Activated T-cell treated with anti-CD3 and anti-CD28 coated beads, Interleukin-2, amount 50 U/mL, for 24 hours (primary cell): ENCODE measurements around the gene RAI1.

ENCODE experiments used
- DNase-seq: peaks from one replicate; pipeline ENCODE4 v3.0.0-alpha.2; 2020
- H3K27ac Mint-ChIP-seq: 2 replicates; pipeline ENCODE4 v1.8.0; 2020; ENCODE audit warnings: mild to moderate bottlenecking, mixed read lengths
- H3K27me3 Mint-ChIP-seq: 2 replicates; pipeline ENCODE4 v1.8.0; 2020; ENCODE audit warnings: mixed read lengths
- H3K36me3 Mint-ChIP-seq: 2 replicates; pipeline ENCODE4 v1.8.0; 2020; ENCODE audit warnings: low read depth, mixed read lengths
- H3K4me1 Mint-ChIP-seq: 2 replicates; pipeline ENCODE4 v1.8.0; 2020; ENCODE audit warnings: low read depth, mixed read lengths
- H3K4me3 Mint-ChIP-seq: 2 replicates; pipeline ENCODE4 v1.8.0; 2020; ENCODE audit warnings: mild to moderate bottlenecking, moderate library complexity, mixed read lengths
- H3K9me3 Mint-ChIP-seq: 2 replicates; pipeline ENCODE4 v1.8.0; 2020; ENCODE audit warnings: mixed read lengths

Gene RAI1

GRCh38 chr17:17779015-17779611 is 97.9 kb downstream of the RAI1 start:
- H3K27ac Mint-ChIP-seq = no peak overlapping the region
- H3K4me3 Mint-ChIP-seq = no peak overlapping the region
- no peak for DNase-seq
- H3K4me1 Mint-ChIP-seq = peaks cover 12% of the 10 kb centered on the region
- H3K36me3 Mint-ChIP-seq = no peaks in the 10 kb centered on the region
- H3K9me3 Mint-ChIP-seq = no peaks in the 10 kb centered on the region
- H3K27me3 Mint-ChIP-seq = peaks cover 3% of the 10 kb centered on the region

- H3K36me3 Mint-ChIP-seq = no peaks in the 10 kb centered on the region
- DNase-seq = no peak
- H3K9me3 Mint-ChIP-seq = no peaks in the 10 kb centered on the region
- no peak overlapping the region for H3K27ac Mint-ChIP-seq
- H3K27me3 Mint-ChIP-seq = peaks cover 3% of the 10 kb centered on the region
- peaks cover 26% of the 10 kb centered on the region for H3K4me1 Mint-ChIP-seq
- no peak overlapping the region for H3K4me3 Mint-ChIP-seq
Observed at GRCh38 chr17:17780922-17781590, 99.8 kb downstream of the RAI1 start.

- Mint-ChIP-seq H3K27ac (no peak overlapping the region), H3K9me3 (no peaks in the 10 kb centered on the region), H3K27me3 (peaks cover 3% of the 10 kb centered on the region), H3K4me1 (peaks cover 26% of the 10 kb centered on the region), H3K36me3 (no peaks in the 10 kb centered on the region), H3K4me3 (peak overlapping the region; percentile 55)
- peak; percentile 53 for DNase-seq
Observed at GRCh38 chr17:17781591-17782496, 100.6 kb downstream of the RAI1 start.

GRCh38 chr17:17782523-17783115 is 101.4 kb downstream of the RAI1 start:
- Mint-ChIP-seq H3K27me3 (peaks cover 3% of the 10 kb centered on the region), H3K27ac (no peak overlapping the region), H3K4me3 (peak overlapping the region; percentile 64), H3K4me1 (peaks cover 26% of the 10 kb centered on the region), H3K36me3 (no peaks in the 10 kb centered on the region), H3K9me3 (no peaks in the 10 kb centered on the region)
- peak; percentile 54 for DNase-seq

GRCh38 chr17:17783116-17783824 is 102.0 kb downstream of the RAI1 start:
- no peak overlapping the region for H3K27ac Mint-ChIP-seq
- peak overlapping the region; percentile 64 for H3K4me3 Mint-ChIP-seq
- H3K4me1 Mint-ChIP-seq = peaks cover 26% of the 10 kb centered on the region
- H3K36me3 Mint-ChIP-seq = no peaks in the 10 kb centered on the region
- no peaks in the 10 kb centered on the region for H3K9me3 Mint-ChIP-seq
- H3K27me3 Mint-ChIP-seq = peaks cover 3% of the 10 kb centered on the region
- peak; percentile 66 for DNase-seq

- no peaks in the 10 kb centered on the region for H3K36me3 Mint-ChIP-seq
- peak; percentile 46 for DNase-seq
- no peak overlapping the region for H3K27ac Mint-ChIP-seq
- no peaks in the 10 kb centered on the region for H3K9me3 Mint-ChIP-seq
- H3K4me3 Mint-ChIP-seq = peak overlapping the region; percentile 61
- H3K4me1 Mint-ChIP-seq = peaks cover 26% of the 10 kb centered on the region
- peaks cover 3% of the 10 kb centered on the region for H3K27me3 Mint-ChIP-seq
Observed at GRCh38 chr17:17783825-17784656, 102.8 kb downstream of the RAI1 start.

- H3K4me3 Mint-ChIP-seq = no peak overlapping the region
Observed at GRCh38 chr17:17784657-17785267, 103.5 kb downstream of the RAI1 start.

GRCh38 chr17:17785407-17785806 is 104.1 kb downstream of the RAI1 start:
- Mint-ChIP-seq H3K36me3 (no peaks in the 10 kb centered on the region), H3K9me3 (no peaks in the 10 kb centered on the region), H3K4me3 (no peak overlapping the region), H3K27ac (no peak overlapping the region), H3K4me1 (peaks cover 26% of the 10 kb centered on the region), H3K27me3 (peaks cover 3% of the 10 kb centered on the region)
- DNase-seq = no peak

More at GRCh38 chr17:17784657-17785267, 103.5 kb downstream of the RAI1 start:
- DNase-seq = peak; percentile 49
- Mint-ChIP-seq H3K27ac (no peak overlapping the region), H3K36me3 (no peaks in the 10 kb centered on the region), H3K27me3 (peaks cover 3% of the 10 kb centered on the region), H3K9me3 (no peaks in the 10 kb centered on the region), H3K4me1 (peaks cover 26% of the 10 kb centered on the region)

- Mint-ChIP-seq H3K4me3 (no peak overlapping the region), H3K27me3 (no peaks in the 10 kb centered on the region), H3K27ac (peak overlapping the region; percentile 37), H3K9me3 (no peaks in the 10 kb centered on the region), H3K36me3 (no peaks in the 10 kb centered on the region), H3K4me1 (peaks cover 26% of the 10 kb centered on the region)
- no peak for DNase-seq
Observed at GRCh38 chr17:17786998-17787397, 105.7 kb downstream of the RAI1 start.

GRCh38 chr17:17787568-17787967 is 106.3 kb downstream of the RAI1 start:
- no peak for DNase-seq
- H3K27me3 Mint-ChIP-seq = no peaks in the 10 kb centered on the region
- peak overlapping the region; percentile 37 for H3K27ac Mint-ChIP-seq
- no peak overlapping the region for H3K4me3 Mint-ChIP-seq
- H3K4me1 Mint-ChIP-seq = peaks cover 32% of the 10 kb centered on the region
- no peaks in the 10 kb centered on the region for H3K36me3 Mint-ChIP-seq
- H3K9me3 Mint-ChIP-seq = no peaks in the 10 kb centered on the region

GRCh38 chr17:17788967-17789366 is 107.7 kb downstream of the RAI1 start:
- Mint-ChIP-seq H3K4me3 (no peak overlapping the region), H3K27me3 (no peaks in the 10 kb centered on the region), H3K4me1 (peaks cover 41% of the 10 kb centered on the region), H3K9me3 (no peaks in the 10 kb centered on the region), H3K27ac (no peak overlapping the region), H3K36me3 (peaks cover 8% of the 10 kb centered on the region)
- DNase-seq = no peak

- Mint-ChIP-seq H3K27me3 (no peaks in the 10 kb centered on the region), H3K4me3 (no peak overlapping the region), H3K27ac (no peak overlapping the region), H3K36me3 (peaks cover 12% of the 10 kb centered on the region), H3K9me3 (no peaks in the 10 kb centered on the region), H3K4me1 (peaks cover 38% of the 10 kb centered on the region)
- DNase-seq = no peak
Observed at GRCh38 chr17:17789410-17789809, 108.2 kb downstream of the RAI1 start.
